Neural crest cell (in vitro differentiated cells): ENCODE results near the gene ZNF564. TPM values are rescaled to one million over a fixed set of nuclear protein-coding genes. Genes with fewer than 3 reads are reported as not detected.
A peak's percentile ranks its signal among the peaks of the same experiment; 100 is the strongest.

Experiments used
- DNase-seq: peaks from one replicate; pipeline ENCODE4 v3.0.0; 2021; ENCODE audit warnings: low read depth, mixed read lengths, low spot score
- H3K27ac Mint-ChIP-seq: one replicate; pipeline ENCODE4 v1.8.0; 2021; ENCODE audit warnings: mild to moderate bottlenecking, mixed read lengths; ENCODE audit not compliant: unreplicated experiment
- H3K27me3 Mint-ChIP-seq: 2 replicates; pipeline ENCODE4 v1.8.0; 2021; ENCODE audit warnings: low read depth, mild to moderate bottlenecking, mixed read lengths
- H3K36me3 Mint-ChIP-seq: 2 replicates; pipeline ENCODE4 v1.8.0; 2021; ENCODE audit warnings: low read depth, mild to moderate bottlenecking, mixed read lengths
- H3K4me1 Mint-ChIP-seq: 2 replicates; pipeline ENCODE4 v1.8.0; 2021; ENCODE audit warnings: mixed read lengths
- H3K4me3 Mint-ChIP-seq: one replicate; pipeline ENCODE4 v1.8.0; 2021; ENCODE audit warnings: mild to moderate bottlenecking, mixed read lengths
- H3K9me3 Mint-ChIP-seq: 2 replicates; pipeline ENCODE4 v1.8.0; 2021; ENCODE audit warnings: mixed read lengths
- CTCF ChIP-seq: fragments of 200-600 bp; sonication (generic); conservative IDR thresholded peaks from 2 replicates; pipeline ENCODE4 v1.5.0; 2021; ENCODE audit warnings: antibody characterized with exemption, mild to moderate bottlenecking
- long read RNA-seq: library from polyadenylated mRNA; unstranded; transcript quantifications from one replicate; pipeline ENCODE4 v2.0.0, GENCODE V29; 2020
- total RNA-seq: library from RNA; stranded (reverse); gene quantifications from 2 replicates; pipeline ENCODE4 v1.2.1, GENCODE V29; 2021

Gene ZNF564
- 9.9 and 10.7 TPM in 2 replicates for total RNA-seq
- long read RNA-seq, transcript ZNF564-201 (4 exons, 2,935 nt) = major isoform, 32 of 32 reads
- long read RNA-seq, partial matches to known transcripts = 0 of 32 reads
- long read RNA-seq, other reads (novel, unspliced or antisense) = 0 of 32 reads

DNA sequence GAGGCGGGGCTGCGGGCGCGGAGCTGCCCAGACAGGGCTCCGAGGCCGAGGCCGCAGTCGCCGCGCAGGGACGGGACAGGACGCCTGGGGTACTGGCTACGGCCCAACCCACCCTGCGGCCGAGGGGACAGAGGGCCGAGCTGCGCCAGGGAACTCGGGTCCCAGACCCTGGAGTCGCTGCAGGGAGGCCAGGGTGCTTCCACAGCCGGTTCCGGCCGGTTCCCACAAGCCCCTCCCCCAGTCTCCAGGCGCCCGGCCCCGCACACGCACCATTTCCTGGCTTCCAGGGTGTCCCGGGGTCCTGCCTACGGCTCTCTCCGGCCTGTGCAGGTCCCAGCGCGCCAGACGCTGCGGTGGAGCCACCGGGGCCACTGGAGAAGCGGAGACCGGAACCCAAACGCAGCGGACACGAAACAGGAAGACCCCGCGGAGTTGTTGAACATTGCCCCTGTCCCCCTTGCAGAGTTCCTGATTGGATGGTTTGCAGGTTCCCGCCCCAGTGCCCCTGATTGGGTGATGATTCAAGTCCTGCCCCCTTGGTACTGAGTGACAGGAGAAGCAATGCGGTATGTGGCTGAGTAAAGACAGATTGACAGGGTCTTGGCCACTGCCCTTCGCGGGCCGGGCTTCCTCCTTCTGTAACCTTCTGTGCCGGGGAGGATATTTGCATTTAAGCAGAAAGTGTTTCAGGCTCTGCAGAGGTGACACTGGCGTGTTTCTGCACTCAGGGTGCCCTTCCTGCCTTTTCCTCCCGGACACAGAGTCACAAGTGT lies at the start of gene ZNF564:
Gene ZNF564, minus strand, starts transcription at position 423 of the 773 bp plus-strand sequence. Its CDS starts 150 bp downstream, at position 273.
- peaks cover 26% of the 10 kb centered on the region for H3K4me1 Mint-ChIP-seq
- peak within 1 kb of the TSS; percentile 90 for H3K4me3 Mint-ChIP-seq
- peaks cover 16% of the 10 kb centered on the region for H3K36me3 Mint-ChIP-seq
- peak; percentile 85 for DNase-seq
- peak; percentile 17 for TF ChIP-seq CTCF
- peak within 1 kb of the TSS; percentile 87 for H3K27ac Mint-ChIP-seq
- H3K27me3 Mint-ChIP-seq = no peaks in the 10 kb centered on the region
- H3K9me3 Mint-ChIP-seq = peaks cover 4% of the 10 kb centered on the region

DNA sequence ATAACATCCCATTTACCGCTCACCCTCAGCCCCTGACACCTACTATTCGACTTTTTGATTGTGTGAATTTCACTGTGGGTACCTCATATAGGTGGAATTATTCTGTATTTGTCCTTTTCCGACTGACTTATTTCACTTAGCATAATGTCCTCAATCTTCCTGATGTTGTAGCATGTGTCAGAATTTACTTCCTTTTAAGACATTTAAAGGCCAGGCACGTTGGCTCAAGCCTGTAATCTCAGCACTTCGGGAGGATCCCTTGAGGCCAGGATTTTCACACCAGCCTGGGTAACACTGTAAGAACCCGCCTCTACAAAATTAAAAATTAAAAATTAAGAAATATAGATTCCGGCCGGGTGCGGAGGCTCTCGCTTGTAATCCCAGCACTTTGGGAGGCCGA lies 46.3 kb upstream of the ZNF564 start:
- DNase-seq = no peak
- Mint-ChIP-seq H3K4me3 (no peak overlapping the region), H3K27ac (no peak overlapping the region)

GRCh38 chr19:12596927-12597548 lies 45.8 kb upstream of the ZNF564 start:
- Mint-ChIP-seq H3K4me3 (no peak overlapping the region), H3K27me3 (no peaks in the 10 kb centered on the region), H3K27ac (no peak overlapping the region), H3K9me3 (no peaks in the 10 kb centered on the region), H3K4me1 (no peaks in the 10 kb centered on the region), H3K36me3 (no peaks in the 10 kb centered on the region)
- DNase-seq = no peak
- no peak for TF ChIP-seq CTCF

More for the DNA sequence above, 46.3 kb upstream of the ZNF564 start:
- TF ChIP-seq CTCF = no peak
- Mint-ChIP-seq H3K4me1 (no peaks in the 10 kb centered on the region), H3K36me3 (no peaks in the 10 kb centered on the region), H3K9me3 (no peaks in the 10 kb centered on the region), H3K27me3 (no peaks in the 10 kb centered on the region)

- DNase-seq = no peak
- no peak for TF ChIP-seq CTCF
- H3K36me3 Mint-ChIP-seq = no peaks in the 10 kb centered on the region
- H3K4me3 Mint-ChIP-seq = no peak overlapping the region
- H3K4me1 Mint-ChIP-seq = no peaks in the 10 kb centered on the region
- H3K9me3 Mint-ChIP-seq = no peaks in the 10 kb centered on the region
- H3K27ac Mint-ChIP-seq = no peak overlapping the region
- H3K27me3 Mint-ChIP-seq = no peaks in the 10 kb centered on the region
These were observed 45.2 kb upstream of the ZNF564 start for GRCh38 chr19:12596485-12596884.

GRCh38 chr19:12581100-12581499 lies 29.8 kb upstream of the ZNF564 start:
- TF ChIP-seq CTCF = no peak
- no peak for DNase-seq
- Mint-ChIP-seq H3K4me3 (no peak overlapping the region), H3K9me3 (peaks cover 21% of the 10 kb centered on the region), H3K27me3 (no peaks in the 10 kb centered on the region), H3K4me1 (no peaks in the 10 kb centered on the region), H3K36me3 (peaks cover 58% of the 10 kb centered on the region), H3K27ac (no peak overlapping the region)
